ENCODE data around the gene PNPLA7.

PNPLA7 gene

DNA sequence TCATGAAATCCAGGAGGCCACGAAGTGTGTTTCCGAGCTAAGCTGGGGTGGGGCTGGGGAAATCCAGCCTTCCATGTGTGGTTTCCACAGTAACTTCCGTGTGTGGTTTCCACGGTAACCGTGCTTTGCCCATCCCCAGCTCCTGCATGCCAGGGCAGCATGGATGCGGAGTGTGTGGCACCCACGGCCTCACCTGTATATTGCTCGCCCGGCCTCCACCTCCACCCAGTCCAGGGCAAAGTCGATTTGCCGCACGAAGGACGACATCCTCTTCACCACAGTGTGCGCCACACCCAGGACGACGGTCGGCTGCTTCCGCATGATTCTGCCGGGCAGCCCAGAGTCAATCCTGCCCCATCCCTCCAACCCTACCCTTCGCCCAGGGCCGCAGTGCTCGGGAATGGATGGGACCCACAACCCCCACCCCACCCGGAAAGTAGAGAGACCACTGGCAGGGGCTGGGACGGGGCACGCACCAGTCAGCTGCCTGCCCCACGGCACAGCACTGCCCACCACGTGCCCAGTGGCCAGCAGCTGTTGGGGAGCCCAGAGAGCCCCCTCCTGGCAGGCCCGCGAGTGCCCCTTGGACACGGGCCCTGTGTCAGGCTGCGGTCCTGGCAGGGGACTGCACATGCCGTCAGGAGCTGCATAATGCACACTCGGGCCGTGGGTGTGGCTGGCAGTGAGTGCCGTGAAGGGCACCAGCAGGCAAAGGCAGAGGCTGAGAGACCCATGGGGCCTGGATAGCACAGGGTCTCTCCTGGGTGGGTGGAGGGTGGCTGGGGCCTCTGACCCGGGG, 52.1 kb downstream of the PNPLA7 start:
- no peak for TF ChIP-seq CTCF (IDR thresholded peaks at IDR 0.05; ENCODE audit: low read depth, low read length)
- H3K4me3 ChIP-seq (replicated peaks in 1 of 2; ENCODE audit: low read depth in 2 of 2, low read length in 2 of 2) = no peak overlapping the region
- no peak for DNase-seq (ENCODE audit: low read depth in 2 of 2)

- TF ChIP-seq CTCF (IDR thresholded peaks at IDR 0.05; ENCODE audit: low read depth, low read length) = no peak
- DNase-seq (ENCODE audit: low read depth in 2 of 2) = no peak
- no peak overlapping the region for H3K4me3 ChIP-seq (replicated peaks in 1 of 2; ENCODE audit: low read depth in 2 of 2, low read length in 2 of 2)
Measured at GRCh38 chr9:137496601-137497375, 53.4 kb downstream of the PNPLA7 start.

DNA sequence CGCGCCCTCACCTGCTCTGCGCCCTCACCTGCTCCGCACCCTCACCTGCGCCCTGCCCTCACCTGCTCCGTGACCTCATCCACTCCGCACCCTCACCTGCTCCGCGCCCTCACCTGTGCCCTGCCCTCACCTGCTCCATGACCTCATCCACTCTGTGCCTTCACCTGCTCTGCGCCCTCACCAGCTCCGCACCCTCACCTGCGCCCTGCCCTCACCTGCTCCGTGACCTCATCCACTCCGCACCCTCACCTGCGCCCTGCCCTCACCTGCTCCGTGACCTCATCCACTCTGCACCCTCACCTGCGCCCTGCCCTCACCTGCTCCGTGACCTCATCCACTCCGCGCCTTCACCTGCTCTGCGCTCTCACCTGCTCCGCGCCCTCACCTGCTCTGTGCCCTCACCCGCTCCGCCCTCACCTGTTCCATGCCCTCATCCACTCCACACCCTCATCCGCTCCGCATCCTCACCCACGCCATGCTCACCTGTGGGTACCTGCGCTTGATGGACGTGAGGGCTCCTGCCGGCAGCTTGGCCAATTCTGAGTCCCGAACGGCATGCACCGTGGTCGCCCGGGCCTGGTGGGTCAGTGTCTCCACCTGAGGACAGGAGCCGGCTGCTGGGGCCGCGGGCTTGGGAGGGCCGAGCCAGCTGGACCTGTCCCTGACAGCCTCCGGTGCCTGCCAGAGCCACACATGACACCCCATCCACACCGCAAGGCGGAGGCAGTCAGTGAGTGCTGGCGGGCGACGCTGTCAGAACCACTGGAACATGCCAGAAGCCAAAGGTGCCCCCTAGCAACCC, 55.5 kb downstream of the PNPLA7 start:
- DNase-seq (ENCODE audit: low read depth in 2 of 2) = no peak
- no peak overlapping the region for H3K4me3 ChIP-seq (replicated peaks in 1 of 2; ENCODE audit: low read depth in 2 of 2, low read length in 2 of 2)
- TF ChIP-seq CTCF (IDR thresholded peaks at IDR 0.05; ENCODE audit: low read depth, low read length) = no peak

DNA sequence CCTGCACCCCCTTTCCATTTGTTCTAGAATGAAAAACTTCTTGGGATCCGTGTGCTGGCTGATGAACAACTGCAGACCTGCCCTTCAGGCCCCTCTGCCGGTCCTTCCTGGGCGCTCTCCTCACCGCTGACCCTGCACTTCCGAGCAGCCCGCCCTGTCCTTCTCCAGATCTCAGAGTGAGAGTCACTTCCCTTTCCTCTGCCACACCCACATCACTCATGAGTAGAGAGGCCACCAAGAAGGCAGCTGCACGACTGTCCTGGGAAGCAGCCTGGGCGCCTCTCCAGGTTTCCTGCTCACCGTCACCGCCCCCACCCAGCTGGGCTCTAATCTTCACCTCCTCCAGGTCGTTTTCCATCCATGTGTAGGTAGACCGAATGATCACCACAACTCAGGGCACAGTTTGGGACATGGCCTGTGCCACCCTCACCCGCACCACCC, 56.1 kb downstream of the PNPLA7 start:
- no peak for DNase-seq (ENCODE audit: low read depth in 2 of 2)
- H3K4me3 ChIP-seq (replicated peaks in 1 of 2; ENCODE audit: low read depth in 2 of 2, low read length in 2 of 2) = no peak overlapping the region
- TF ChIP-seq CTCF (IDR thresholded peaks at IDR 0.05; ENCODE audit: low read depth, low read length) = no peak

GRCh38 chr9:137493364-137494103, 56.7 kb downstream of the PNPLA7 start:
- no peak for TF ChIP-seq CTCF (IDR thresholded peaks at IDR 0.05; ENCODE audit: low read depth, low read length)
- no peak for DNase-seq (ENCODE audit: low read depth in 2 of 2)
- H3K4me3 ChIP-seq (replicated peaks in 1 of 2; ENCODE audit: low read depth in 2 of 2, low read length in 2 of 2) = no peak overlapping the region

Data from cardiac fibroblast (primary cell).